Inferior parietal cortex (tissue), 1 donor: Measurements from ENCODE around the gene JARID2.

ENCODE experiments used
- DNase-seq: peaks from one replicate; pipeline ENCODE4 v3.0.0-alpha.2; 2016; ENCODE audit errors: extremely low spot score

Gene JARID2

DNA sequence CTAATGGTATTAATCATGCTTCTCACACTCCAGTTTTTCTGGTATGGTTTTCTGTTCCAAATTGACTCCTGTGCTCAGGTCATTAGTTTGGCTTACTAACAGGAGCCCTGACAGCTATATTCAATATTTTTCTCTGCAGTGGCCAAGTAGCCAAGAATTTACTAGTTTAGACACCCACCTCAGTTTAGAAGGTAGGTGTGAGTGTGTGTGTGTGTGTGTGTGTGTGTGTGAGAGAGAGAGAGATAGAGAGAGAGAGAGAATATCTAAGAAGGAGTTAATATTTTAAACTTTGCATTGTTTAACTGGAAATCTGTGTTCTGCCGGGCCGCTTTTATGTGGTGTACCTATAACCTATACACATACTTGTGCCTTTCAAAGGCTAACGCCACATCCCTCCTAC, 18.5 kb downstream of the JARID2 start:
- no peak for DNase-seq

DNA sequence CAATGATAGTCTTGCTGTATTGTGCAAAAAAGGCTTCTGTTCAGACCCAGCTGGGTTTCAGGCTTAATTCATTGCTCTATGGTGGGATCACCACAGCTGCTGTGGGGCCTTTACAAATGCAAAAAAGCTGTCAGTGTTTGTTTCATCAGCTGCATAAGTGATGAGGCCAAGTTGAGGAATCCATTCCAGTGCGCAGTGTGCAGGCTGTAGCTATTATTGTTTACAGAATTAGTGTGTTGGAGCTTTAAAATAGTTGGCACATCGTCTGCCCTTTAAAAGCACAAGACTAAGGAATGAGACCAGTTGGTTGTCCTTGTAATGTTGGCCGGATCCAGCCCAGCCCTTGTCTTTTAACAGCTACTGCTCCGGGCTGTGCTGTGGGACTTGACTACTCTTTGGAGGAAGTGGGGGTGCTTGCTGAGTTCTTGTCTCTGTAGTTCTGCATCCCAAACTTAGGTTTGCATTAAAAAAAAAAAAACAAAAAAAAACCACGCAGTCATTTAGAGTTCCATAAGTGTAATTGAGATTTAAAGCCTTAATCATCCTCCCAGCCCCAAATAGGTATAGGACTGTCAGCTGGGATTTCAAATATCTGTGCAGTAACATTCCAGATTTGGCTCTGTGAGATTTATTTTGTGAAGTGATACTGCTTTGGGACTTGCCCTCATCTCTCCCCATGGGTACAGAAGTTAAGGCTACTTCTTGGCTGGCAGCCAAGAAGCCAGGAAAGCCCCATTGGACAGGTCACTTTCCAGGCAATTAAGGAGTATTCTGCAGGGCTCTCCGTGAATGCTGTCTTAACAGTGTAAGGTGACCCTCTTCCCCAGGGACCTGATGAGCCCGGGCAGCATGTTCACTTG, 19.3 kb downstream of the JARID2 start:
- peak; percentile 79 for DNase-seq

DNA sequence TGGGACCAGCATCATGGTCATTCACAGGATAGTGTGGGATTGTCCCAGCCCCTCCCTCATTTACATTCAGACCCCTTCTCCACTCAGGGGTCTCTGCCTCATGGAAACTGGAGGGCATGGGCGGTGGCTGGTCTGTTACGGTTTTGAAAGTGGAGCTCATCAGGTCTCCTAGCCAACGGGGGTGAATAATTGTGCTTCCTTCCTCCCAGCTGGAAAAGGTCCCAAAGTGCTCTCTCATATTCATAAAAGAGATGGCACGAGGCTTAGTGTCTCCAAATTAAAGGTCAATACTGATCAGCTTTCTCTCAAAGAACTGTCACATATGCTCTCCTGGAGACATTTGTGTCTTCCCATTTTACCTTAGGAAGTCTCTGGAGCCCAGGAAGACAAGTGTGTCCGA, 19.9 kb downstream of the JARID2 start:
- DNase-seq = no peak

DNA sequence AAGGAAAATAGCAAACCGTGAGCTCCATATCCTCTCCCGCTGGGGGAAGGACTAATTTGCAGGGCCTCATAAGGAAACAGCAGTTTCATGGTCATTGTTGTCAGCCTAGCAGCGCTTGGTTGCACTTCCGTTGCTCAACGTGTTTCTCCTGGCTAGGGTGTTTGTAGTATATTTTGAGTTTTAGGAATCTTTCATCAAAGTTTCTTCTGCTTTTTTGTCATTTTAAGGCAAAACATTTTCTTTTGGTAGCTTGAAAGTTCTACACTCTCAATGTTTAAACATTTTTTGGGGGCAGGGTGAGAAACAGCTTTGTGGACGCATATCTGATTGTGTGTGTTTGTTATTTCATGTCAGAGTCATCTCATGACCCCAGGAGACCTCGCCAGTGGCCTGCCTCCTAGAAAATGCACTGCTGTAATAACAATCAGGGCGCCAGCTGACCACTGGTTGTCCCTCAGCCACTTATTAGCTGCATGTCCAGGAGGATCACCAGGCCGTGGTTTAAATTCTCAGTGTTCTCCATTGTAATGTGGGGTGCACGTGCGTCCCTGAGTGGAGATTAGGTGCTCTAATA, 20.6 kb downstream of the JARID2 start:
- DNase-seq = no peak

DNA sequence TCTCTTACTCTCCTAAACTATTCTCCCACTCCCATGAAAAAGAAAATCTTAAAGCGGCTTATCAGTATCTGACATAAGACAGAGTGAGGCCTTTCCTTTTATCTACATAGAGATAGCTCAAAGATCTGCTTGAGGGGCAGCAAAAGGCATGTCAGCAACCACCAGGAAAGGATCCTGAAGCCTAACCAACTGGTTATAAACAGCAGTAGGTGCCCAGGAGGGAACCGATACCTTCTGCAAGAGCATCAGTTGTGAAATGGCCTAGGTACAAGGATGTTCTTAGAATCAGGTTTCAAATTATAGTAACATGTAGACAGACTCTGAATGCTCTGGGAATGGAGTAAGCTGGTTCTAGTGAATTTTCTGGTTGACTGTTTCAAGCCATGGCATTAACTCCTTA, 21.4 kb downstream of the JARID2 start:
- DNase-seq = no peak

DNA sequence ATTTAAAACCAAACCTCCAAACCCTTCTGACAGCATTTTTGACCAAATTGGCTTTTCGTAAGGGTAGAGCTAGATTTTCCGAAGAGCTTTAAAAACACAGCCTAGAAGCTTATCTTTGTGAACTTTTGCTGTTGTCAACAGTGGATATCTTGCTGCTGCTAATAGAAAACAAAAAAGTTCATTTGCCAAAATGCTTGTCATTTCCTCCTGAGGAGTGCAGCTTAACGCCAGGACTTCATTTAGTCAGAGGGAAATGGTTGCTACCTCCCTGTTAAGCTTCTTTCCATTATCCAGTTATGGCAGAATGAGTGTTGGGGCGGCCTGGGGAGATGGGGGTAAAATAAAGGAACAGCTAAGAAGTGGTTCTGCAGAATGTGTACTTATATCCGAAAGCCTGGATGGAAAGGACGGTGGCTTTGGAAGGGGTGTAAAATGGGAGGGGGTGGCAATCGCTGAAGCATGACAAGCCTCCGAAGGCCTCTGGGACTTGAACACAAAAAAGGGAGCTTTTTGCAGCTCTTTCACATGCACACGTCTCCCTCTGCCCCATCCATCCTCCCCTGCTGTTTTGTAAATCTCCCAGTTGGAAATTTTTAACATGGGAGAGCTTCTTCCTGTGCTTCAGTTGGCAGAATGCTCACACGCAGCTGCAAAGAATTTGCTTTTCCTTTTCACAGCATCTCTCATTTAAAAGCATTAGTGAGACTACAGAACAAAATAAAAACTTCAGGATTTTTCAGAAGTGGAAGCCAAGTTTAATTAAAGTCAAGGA, 22.5 kb downstream of the JARID2 start:
- peak; percentile 38 for DNase-seq

DNA sequence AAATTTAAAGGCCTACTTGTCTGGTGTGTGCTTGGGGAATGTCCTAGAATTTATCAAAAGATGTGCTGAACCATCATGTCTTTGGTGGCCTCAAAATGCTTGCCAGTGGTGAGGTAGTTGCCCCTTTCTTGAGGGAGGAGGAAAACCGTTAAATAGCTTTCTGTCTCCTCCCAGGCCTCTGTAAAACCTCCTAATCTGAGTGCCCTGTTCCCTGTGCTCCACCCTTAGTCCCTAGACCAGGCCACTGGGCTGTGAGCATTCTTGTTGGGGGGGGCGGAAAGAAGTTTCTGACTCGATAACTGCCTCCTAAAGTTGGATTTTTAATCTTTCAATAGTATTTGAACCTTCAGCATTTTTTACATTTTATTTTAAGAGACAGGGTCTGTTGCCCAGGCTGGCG, 23.1 kb downstream of the JARID2 start:
- no peak for DNase-seq

DNA sequence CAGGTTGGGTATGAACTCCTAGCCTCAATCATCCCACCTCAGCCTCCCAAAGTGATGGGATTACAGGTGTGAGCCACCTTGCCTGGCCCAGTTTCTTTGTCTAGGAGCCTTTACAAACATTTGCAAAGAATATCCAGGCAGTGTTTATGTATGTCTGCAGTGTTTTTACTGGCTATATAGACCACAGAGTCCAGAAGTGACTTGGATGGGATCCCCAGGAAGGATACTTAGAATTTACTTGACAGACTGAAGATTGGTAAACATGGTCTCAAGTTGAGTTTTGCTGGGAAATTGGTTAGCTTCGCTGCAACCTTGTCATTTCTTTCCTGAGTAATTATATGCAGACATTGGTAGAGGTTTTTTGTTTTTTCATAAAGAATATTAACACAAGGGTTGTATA, 23.8 kb downstream of the JARID2 start:
- no peak for DNase-seq

DNA sequence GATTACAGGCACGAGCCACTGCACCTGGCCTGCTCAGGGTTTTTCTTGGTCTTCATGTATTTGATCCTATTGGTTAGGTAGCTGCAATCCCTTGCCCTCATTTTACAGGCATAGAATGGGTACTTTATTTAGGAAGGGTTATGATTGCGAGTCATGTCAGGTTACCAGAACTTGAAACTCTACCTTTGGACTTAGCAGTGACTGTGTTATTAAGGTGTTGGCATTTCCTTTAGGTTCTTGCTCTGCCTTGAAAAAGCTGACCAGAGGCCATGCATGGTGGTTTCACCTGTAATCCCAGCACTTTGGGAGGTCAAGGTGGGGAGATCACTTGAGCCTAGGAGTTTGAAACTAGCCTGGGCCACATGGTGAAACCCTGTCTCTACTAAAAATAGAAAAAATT, 24.5 kb downstream of the JARID2 start:
- no peak for DNase-seq

DNA sequence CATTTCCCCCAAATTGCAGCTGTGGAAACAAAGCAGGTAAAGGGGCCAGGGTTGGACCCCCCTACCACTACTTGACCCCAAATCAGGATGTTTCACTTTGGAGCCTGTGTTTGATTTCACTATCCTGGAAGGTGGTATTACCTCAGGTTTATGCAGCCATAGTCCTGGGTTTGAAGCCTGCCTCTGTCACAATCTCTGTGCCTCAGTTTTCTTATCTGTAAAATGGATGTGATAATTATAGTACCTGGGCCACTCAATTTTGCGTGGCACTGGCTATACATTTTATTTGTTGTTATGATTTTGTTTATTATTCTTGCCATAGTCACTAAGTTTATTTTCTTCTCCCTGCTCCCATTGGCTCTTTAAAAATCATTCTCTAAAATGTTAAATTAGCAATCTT, 26.7 kb downstream of the JARID2 start:
- no peak for DNase-seq

DNA sequence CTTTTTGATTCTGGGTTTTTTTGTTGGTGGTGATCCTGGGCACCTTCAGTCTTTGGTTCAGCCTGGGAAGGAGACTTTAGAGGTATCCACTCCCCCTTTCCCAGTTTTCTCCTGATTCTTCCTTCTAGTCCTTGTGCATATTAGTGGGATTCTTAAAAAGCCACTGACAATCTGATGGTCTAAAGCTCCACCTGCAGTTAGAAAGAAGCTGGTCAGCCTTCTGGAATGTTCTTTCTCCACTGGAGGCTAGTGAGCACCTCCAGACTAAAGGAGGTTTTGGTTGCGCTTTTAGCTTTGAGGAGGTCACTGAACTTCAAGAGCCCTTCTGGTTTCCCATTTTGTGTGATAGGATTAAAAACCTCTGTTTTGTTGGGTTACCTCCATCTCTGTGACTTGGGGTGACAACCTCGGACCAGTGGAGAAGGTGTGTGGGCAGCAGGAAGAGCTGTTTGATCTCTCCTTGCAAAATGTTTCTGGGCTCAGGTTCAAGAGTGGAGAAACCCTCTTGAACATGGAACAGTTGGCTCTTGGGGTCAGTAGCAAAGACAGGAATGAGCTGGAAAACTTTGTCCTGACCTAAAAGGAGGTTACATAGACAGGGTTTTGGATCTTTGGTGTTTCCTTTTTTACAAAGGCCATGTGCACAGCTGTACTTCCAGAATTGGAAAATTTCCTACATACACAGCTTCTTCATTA, 29.0 kb downstream of the JARID2 start:
- no peak for DNase-seq

DNA sequence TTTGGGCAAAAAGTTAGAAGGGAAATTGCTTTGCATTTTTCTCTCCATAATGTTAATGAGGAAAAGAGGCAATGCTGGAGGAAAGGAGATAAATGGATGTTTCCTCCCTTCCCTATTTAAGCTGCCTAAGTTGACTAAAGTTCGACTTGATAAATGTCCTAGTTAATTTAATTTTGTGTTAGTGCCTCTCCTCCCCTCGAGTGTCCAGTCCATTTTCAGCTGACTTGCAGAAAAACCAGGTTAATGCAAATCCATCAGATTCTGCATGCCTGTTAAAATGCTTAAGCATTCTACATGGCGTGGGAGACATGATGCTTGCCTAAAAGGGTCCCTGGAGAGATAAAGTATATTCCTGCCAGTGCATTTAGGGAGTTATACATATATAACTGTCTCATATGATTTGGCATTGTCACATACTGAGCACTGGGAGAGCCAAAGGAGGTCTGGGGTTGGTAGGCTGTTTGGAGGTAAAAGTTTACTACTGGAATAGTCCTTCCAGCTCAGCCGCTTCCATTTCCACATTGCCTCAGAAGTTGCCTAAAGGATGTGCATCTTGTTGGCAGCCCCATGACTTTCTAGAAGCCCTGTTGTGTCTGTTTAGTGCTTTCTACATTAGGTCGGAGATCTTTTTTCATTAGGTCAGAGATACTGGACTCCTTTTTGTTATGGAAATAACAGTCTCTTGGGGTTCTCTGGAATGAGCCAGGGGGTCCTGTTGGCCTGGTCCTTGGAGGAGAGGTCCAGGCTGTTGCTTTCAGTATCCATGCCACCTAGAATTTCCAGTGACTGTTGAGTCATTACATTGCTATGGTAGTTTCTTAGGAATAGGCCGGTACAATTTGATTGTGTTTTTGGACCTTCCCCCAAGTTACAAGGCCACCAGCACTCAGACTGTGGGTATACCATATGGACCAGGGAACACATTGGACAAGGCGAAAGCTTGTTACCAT, 30.4 kb downstream of the JARID2 start:
- no peak for DNase-seq

DNA sequence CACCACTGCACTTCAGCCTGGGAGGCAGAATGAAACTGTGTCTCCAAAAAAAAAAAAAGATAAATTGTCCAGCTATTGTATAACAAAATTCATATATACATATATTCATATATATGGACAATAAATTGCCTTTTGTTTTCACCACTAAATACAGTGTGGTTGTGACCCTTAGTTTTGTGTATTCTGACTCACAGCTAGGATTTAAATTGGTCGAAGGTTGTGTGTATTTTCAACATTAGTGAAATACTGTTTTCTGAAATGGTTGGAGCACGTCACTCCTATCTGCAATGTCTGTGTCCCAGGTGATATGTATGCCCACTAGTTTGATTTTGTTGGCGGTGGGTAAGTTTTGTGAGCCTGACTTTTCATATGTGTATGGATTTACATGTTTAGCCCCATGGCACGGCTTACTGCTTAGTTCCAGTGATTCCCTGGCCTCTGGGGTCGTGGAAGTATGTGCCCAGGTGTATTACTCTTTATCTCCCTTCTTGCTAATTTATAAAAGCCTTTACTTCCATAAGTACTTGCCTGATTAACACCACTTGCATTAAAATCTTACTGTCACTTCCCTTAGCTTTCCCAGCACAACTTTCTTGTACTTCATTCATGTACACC, 33.3 kb downstream of the JARID2 start:
- DNase-seq = no peak

DNA sequence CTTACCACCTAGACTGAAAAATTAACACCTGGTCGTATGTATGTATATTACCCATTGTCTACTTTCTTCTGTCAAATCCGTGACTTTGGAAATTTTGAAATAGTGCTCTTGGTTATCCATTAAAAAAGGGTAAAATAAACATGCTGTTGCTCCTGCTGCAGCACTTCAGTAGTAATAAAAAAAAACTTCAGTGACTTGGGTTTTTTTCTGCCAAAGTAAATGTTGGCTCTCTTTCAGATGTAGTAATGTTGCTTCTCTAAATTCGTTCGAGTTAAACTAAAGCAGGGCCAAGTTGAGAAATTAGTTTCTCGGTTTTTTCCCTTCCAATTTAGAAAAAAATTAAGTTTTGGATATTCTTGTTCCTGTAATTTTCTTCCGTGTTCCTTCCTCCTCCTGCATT, 34.2 kb downstream of the JARID2 start:
- DNase-seq = no peak

DNA sequence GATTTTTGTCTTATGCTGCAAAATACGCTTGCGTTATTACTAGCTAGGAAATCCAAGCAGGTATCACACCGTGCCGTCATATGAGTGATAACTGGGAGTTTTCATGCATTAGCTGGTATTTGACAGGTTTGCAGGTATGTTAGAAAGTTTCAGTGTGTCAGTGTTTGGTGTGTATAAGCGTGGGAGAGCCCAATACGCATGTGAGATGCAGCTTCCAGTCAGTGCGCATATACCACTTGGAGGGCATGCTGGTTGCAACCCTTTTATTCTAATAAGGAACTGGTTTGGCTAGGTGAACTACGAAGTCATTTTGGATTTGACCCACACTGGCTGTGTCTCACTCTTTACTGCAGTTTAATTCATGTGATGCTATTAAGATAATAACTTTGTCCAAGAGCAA, 35.1 kb downstream of the JARID2 start:
- no peak for DNase-seq

DNA sequence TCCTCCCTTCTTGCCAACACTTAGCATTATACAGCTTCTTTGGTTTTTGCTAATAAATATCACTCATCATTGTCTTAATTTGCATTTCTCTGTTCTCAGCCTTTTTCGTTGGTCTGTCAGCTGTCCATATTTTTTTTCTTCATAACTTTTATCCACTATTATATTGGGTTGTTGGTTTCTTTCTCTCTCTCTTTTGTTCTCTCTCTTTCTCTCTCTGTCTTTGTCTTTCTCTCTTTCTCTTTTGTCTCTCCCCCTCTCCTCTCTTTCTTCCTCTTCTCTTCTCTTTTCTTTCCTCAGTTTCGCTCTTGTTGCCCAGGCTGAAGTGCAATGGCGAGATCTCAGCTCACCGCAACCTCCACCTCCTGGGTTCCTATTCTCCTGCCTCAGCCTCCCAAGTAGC, 36.5 kb downstream of the JARID2 start:
- DNase-seq = no peak

DNA sequence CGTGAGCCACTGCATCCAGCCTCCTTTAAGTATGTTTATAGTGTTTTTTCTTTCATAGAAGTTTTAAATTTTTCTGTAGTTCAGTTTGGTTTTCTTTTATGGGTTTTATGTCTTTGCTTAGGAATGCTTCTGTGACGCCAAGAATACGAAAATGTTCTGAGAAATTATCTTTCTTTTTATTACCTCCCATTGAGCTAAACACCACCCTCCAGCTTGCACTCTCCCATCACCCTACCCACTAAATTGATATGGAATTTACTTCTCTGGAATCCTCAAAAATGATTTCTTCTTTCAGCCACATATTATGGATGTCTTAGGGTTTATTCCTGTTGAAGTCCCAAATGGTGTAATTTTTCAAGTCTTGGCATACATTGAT, 38.1 kb downstream of the JARID2 start:
- no peak for DNase-seq

DNA sequence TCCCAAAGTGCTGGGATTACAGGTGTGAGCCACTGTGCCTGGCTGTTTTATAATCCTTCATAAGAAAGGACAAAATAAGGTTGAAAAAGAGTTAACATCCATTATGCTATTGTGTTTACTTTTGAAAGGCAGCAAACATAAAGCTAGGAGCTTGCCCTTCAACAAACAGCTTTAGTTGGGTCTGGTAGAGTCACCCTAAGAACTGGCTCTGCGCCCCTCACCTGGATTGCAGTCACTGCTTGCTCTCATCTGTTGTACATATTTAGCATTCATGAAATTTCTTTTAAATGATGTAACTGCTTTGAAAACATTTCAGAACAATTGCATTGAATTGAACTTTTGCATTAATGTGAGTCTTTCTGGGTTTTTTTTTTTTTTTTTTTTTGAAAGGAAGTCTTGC, 38.9 kb downstream of the JARID2 start:
- no peak for DNase-seq

DNA sequence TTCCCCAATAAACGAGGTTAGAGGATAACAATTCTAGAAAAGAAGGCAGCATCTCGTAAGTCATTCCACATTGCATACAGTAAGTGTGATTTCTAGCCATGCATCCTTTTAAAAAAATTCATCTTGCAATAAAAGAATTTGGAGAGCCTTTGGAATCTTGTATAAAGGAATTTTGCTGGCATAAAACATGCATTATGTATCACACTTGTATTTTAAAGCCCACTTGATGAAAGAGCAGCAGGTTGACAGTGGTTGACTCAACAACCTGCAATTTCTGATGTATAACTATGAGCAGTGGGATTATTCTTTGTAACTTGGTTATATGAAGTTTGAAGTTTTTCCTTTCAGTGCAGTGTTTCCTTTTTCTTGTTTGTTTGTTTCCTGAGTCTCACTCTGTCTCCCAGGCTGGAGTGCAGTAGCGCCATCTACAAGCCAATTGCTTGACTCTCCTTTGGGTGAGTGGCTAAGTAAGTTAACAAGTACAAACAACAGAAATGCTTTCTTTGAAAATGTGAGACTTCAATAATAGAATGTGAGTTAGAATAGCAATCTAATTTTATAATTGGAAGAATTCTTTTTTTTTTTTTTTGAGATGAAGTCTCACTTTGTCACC, 39.9 kb downstream of the JARID2 start:
- no peak for DNase-seq

DNA sequence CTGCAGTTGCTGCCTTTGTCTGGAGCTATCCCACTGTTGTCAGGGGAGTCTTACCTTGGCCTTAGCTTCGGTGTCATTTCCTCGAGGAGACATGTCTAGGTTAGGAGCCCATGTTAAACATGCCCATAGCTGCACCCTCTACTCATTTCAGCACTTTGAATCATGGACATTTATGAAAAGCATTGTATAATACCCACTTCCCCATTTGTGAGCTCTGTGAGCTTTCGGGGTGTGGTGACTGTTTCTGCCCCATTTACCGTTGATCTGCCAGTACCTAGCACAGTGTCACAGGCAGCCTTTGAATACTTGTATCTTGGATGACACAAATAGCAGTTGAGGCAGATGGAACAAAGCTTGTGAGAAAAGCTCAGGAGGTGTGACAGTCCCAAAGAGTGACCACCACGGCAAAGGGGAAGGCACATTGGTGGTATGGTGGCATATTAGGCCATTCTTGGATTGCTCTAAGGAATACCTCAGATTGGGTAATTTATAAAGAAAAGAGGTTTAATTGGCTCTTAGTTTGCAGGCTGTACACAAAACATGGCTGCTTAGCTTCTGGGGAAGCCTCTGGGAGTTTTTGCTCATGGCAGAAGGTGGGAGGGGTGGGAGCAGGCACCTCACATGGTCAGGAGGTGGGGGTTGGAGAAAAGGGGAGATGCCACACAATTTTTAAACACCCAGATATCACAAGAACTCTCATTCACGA, 42.0 kb downstream of the JARID2 start:
- DNase-seq = no peak
